HG03280 (cell line): ENCODE data around the gene C14orf93.
"Not testable (repeated sequence)": the region's sequence is repeated elsewhere in the genome, so short reads cannot be mapped to it uniquely, and the experiment has no call there.

ENCODE experiments used
- ATAC-seq: cut with Tn5 transposase; IDR thresholded peaks from one replicate; pipeline ENCODE4 v1.9.1; 2021; ENCODE audit warnings: mild to moderate bottlenecking, moderate library complexity; ENCODE audit not compliant: unreplicated experiment

C14orf93 gene

GRCh38 chr14:23023022-23023794 is 13.3 kb upstream of the C14orf93 start:
- ATAC-seq: no peak

- no peak for ATAC-seq
Observed at GRCh38 chr14:23021889-23022442, 12.0 kb upstream of the C14orf93 start.

GRCh38 chr14:23021434-23021833 is 11.5 kb upstream of the C14orf93 start:
- ATAC-seq: no peak

GRCh38 chr14:23020143-23021128 is 10.5 kb upstream of the C14orf93 start:
- no peak for ATAC-seq

GRCh38 chr14:23018107-23018506 is 8.2 kb upstream of the C14orf93 start:
- ATAC-seq: no peak

- no peak for ATAC-seq
Observed at GRCh38 chr14:23017091-23017490, 7.1 kb upstream of the C14orf93 start.

- no peak for ATAC-seq
Observed at GRCh38 chr14:23015618-23016017, 5.7 kb upstream of the C14orf93 start.

- ATAC-seq: not testable (repeated sequence)
Observed at GRCh38 chr14:23013749-23014054, 3.8 kb upstream of the C14orf93 start.

GRCh38 chr14:23013054-23013748 is 3.3 kb upstream of the C14orf93 start:
- no peak for ATAC-seq

GRCh38 chr14:23009483-23009938 is 432 bp downstream of the C14orf93 start:
- no peak for ATAC-seq

- ATAC-seq: no peak
Observed at GRCh38 chr14:23008831-23009230, 1.1 kb downstream of the C14orf93 start.

GRCh38 chr14:23006544-23007419 is 3.2 kb downstream of the C14orf93 start:
- peak; percentile 94 for ATAC-seq

- no peak for ATAC-seq
Observed at GRCh38 chr14:23006188-23006534, 3.8 kb downstream of the C14orf93 start.

GRCh38 chr14:23005451-23006187 is 4.3 kb downstream of the C14orf93 start:
- ATAC-seq: no peak

- ATAC-seq: not testable (repeated sequence)
Observed at GRCh38 chr14:23004274-23004673, 5.7 kb downstream of the C14orf93 start.

GRCh38 chr14:23002592-23002991 is 7.4 kb downstream of the C14orf93 start:
- no peak for ATAC-seq

GRCh38 chr14:23000860-23001259 is 9.1 kb downstream of the C14orf93 start:
- no peak for ATAC-seq

- ATAC-seq: no peak
Observed at GRCh38 chr14:22998329-22999012, 11.5 kb downstream of the C14orf93 start.
